ENCODE data around the gene RAD51B. TPM values are rescaled to one million over a fixed set of nuclear protein-coding genes. Genes with fewer than 3 reads are reported as not detected.

Gene RAD51B
- total RNA-seq, 1 experiment from 2014 or later, result 10.8 TPM

GRCh38 chr14:68527329-68527851, 707.8 kb downstream of the RAD51B start:
- ATAC-seq (peak; percentile 50), DNase-seq (no peak)
- no peak overlapping the region for H3K4me2 ChIP-seq (ENCODE audit: low read length)
- H3K36me3 ChIP-seq (ENCODE audit: low read depth, low read length), result peaks cover 3% of the 10 kb centered on the region; the same call in 1 of the 2 replicates
- H3K9me2 ChIP-seq (replicated peaks; ENCODE audit: low read length), result no peaks in the 10 kb centered on the region
- H3K4me3 ChIP-seq (ENCODE audit: low read length), result no peak overlapping the region
- no peak for TF ChIP-seq EZH2phosphoT487 (IDR thresholded peaks at IDR 0.05; ENCODE audit: borderline replicate concordance, low read length)
- no peak for TF ChIP-seq CTCF (conservative IDR thresholded peaks at IDR 0.05; ENCODE audit: low read depth, low read length)
- no peak for TF ChIP-seq EZH2 (IDR thresholded peaks at IDR 0.05; ENCODE audit: low read length, unreplicated experiment)
- H3F3A ChIP-seq (ENCODE audit: low read length, unreplicated experiment), result no peaks in the 10 kb centered on the region
- ChIA-PET CTCF (no interaction called here), POLR2A (ENCODE audit: unreplicated experiment) (interaction anchor here (0.6 to 0.7 kb wide), 2 partner anchors 258 to 370 kb away, joined by 4 to 5 read pairs; no protein-coding TSS in a partner anchor)
- no peak overlapping the region for H2AFZ ChIP-seq (ENCODE audit: low read length)
- no peaks in the 10 kb centered on the region for H3K27me3 ChIP-seq (ENCODE audit: low read length)
- intact Hi-C loops (cut with micrococcal nuclease), result no loop called here
- no peak overlapping the region for H3K9ac ChIP-seq (ENCODE audit: low read length)
- no peaks in the 10 kb centered on the region for H3K79me2 ChIP-seq (ENCODE audit: low read length)
- no peak overlapping the region for H3K27ac ChIP-seq (ENCODE audit: low read length)
- H3K9me3 ChIP-seq (ENCODE audit: low read length), result peaks cover 13% of the 10 kb centered on the region
- H3K4me1 ChIP-seq (ENCODE audit: insufficient read depth, low read length), result peaks cover 8% of the 10 kb centered on the region
- H4K20me1 ChIP-seq (ENCODE audit: low read length), result no peaks in the 10 kb centered on the region
- BruUV-seq (replicated peaks), result no TSS peak

- BruUV-seq (replicated peaks), result no TSS peak
Observed at GRCh38 chr14:68528040-68528687, 708.6 kb downstream of the RAD51B start.

More at GRCh38 chr14:68528040-68528687, 708.6 kb downstream of the RAD51B start:
- no peak overlapping the region for H3K9ac ChIP-seq (ENCODE audit: low read length)
- no peak for TF ChIP-seq CTCF (conservative IDR thresholded peaks at IDR 0.05; ENCODE audit: low read depth, low read length)
- TF ChIP-seq EZH2 (IDR thresholded peaks at IDR 0.05; ENCODE audit: low read length, unreplicated experiment), result no peak
- TF ChIP-seq EZH2phosphoT487 (IDR thresholded peaks at IDR 0.05; ENCODE audit: borderline replicate concordance, low read length), result no peak
- DNase-seq (no peak), ATAC-seq (peak; percentile 50)
- no peak overlapping the region for H3K4me3 ChIP-seq (ENCODE audit: low read length)
- H3F3A ChIP-seq (ENCODE audit: low read length, unreplicated experiment), result no peaks in the 10 kb centered on the region
- no peaks in the 10 kb centered on the region for H3K9me2 ChIP-seq (replicated peaks; ENCODE audit: low read length)
- ChIA-PET POLR2A (ENCODE audit: unreplicated experiment) (interaction anchor here (0.5 to 0.7 kb wide), 2 partner anchors 107 to 258 kb away, joined by 3 to 5 read pairs; no protein-coding TSS in a partner anchor), CTCF (no interaction called here)
- H4K20me1 ChIP-seq (ENCODE audit: low read length), result no peaks in the 10 kb centered on the region
- no peaks in the 10 kb centered on the region for H3K27me3 ChIP-seq (ENCODE audit: low read length)
- intact Hi-C loops (cut with micrococcal nuclease), result no loop called here
- H3K4me2 ChIP-seq (ENCODE audit: low read length), result no peak overlapping the region
- H3K36me3 ChIP-seq (ENCODE audit: low read depth, low read length), result peaks cover 3% of the 10 kb centered on the region; the same call in 1 of the 2 replicates
- H3K9me3 ChIP-seq (ENCODE audit: low read length), result peaks cover 13% of the 10 kb centered on the region
- H3K79me2 ChIP-seq (ENCODE audit: low read length), result no peaks in the 10 kb centered on the region
- H2AFZ ChIP-seq (ENCODE audit: low read length), result no peak overlapping the region
- H3K27ac ChIP-seq (ENCODE audit: low read length), result no peak overlapping the region
- peaks cover 8% of the 10 kb centered on the region for H3K4me1 ChIP-seq (ENCODE audit: insufficient read depth, low read length)

All from PC-3 (cell line).